Keratinocyte (primary cell): ENCODE results near the gene NRP1. TPM values are rescaled to one million over a fixed set of nuclear protein-coding genes. Genes with fewer than 3 reads are reported as not detected.

Experiments used
- DNase-seq: peaks from one replicate; pipeline ENCODE4 v3.0.0-alpha.2; 2011; ENCODE audit warnings: low read depth, missing footprints, low spot score
- FAIRE-seq: peaks from 2 replicates; lab custom pipeline; 2011; peaks lifted over from hg19 to GRCh38; lab: Jason Lieb, UNC
- H2AFZ ChIP-seq: 2 replicates; pipeline ENCODE4 v1.6.0; 2012; ENCODE audit warnings: low read length, control low read depth, inconsistent platforms; ENCODE audit not compliant: control insufficient read depth
- H3K27ac ChIP-seq: 2 replicates; pipeline ENCODE4 v1.5.1; 2011; ENCODE audit warnings: low read length; ENCODE audit not compliant: control insufficient read depth, insufficient read depth
- H3K27me3 ChIP-seq: 3 replicates; pipeline ENCODE4 v1.6.0; 2011; ENCODE audit warnings: low read length; ENCODE audit not compliant: control insufficient read depth, insufficient read depth; ENCODE audit errors: extremely low read depth
- H3K36me3 ChIP-seq, 2 experiments: 2 replicates in 1 of 2; 3 replicates in 1 of 2; pipeline ENCODE4 v1.5.1; 2011; ENCODE audit warnings: low read length in 2 of 2, mild to moderate bottlenecking in 1 of 2; ENCODE audit not compliant: control insufficient read depth in 2 of 2, insufficient read depth in 2 of 2; ENCODE audit errors: extremely low read depth in 1 of 2
- H3K4me1 ChIP-seq: 3 replicates; pipeline ENCODE4 v1.5.1; 2011; ENCODE audit warnings: low read length; ENCODE audit not compliant: control insufficient read depth, insufficient read depth; ENCODE audit errors: extremely low read depth
- H3K4me2 ChIP-seq: 3 replicates; pipeline ENCODE4 v1.6.0; 2011; ENCODE audit warnings: low read depth, low read length; ENCODE audit not compliant: control insufficient read depth, insufficient read depth; ENCODE audit errors: extremely low read depth
- H3K4me3 ChIP-seq, 3 experiments: fragments of 200-600 bp in 1 of 3; sonication (generic) in 1 of 3; 2 replicates in 2 of 3; 3 replicates in 1 of 3; pipeline ENCODE4 v1.5.1; 2011 to 2016; ENCODE audit warnings: low read length in 3 of 3, mild to moderate bottlenecking in 3 of 3, control low read depth in 2 of 3, inconsistent platforms in 1 of 3, low read depth in 1 of 3, mixed read lengths in 1 of 3, mixed run types in 1 of 3, moderate library complexity in 1 of 3; ENCODE audit not compliant: control insufficient read depth in 2 of 3, insufficient read depth in 2 of 3; ENCODE audit errors: extremely low read depth in 1 of 3
- H3K79me2 ChIP-seq: 2 replicates; pipeline ENCODE4 v1.6.0; 2012; ENCODE audit warnings: low read length; ENCODE audit not compliant: control insufficient read depth, insufficient read depth
- H3K9ac ChIP-seq: 3 replicates; pipeline ENCODE4 v1.6.0; 2011; ENCODE audit warnings: low read length; ENCODE audit not compliant: control insufficient read depth, insufficient read depth; ENCODE audit errors: extremely low read depth
- H3K9me1 ChIP-seq: 3 replicates; pipeline ENCODE4 v1.6.0; 2011; ENCODE audit warnings: low read length; ENCODE audit not compliant: control insufficient read depth, insufficient read depth; ENCODE audit errors: extremely low read depth
- H3K9me3 ChIP-seq: 2 replicates; pipeline ENCODE4 v1.5.1; 2012; ENCODE audit warnings: low read depth, low read length; ENCODE audit not compliant: control insufficient read depth
- H4K20me1 ChIP-seq: 3 replicates; pipeline ENCODE4 v1.6.0; 2011; ENCODE audit warnings: low read length; ENCODE audit not compliant: control insufficient read depth, insufficient read depth; ENCODE audit errors: extremely low read depth
- EZH2 ChIP-seq: IDR thresholded peaks from one replicate; pipeline ENCODE4 v1.6.1; 2012; ENCODE audit warnings: inconsistent platforms, mild to moderate bottlenecking, low read length, moderate library complexity
- dilution Hi-C: fragments of 300-500 bp; cut with MboI; formaldehyde crosslinking; loops from one replicate; pipeline ENCODE4 v1.7.0; 2020; ENCODE audit warnings: low sequenced_read_pairs; ENCODE audit not compliant: extremely low pct_ligation_motif_present
- polyA plus RNA-seq, 5 experiments: library from polyadenylated mRNA; depleted of rRNA in 3 of 5; stranded (reverse) in 3 of 5; stranded (forward) in 1 of 5; unstranded in 1 of 5; fragments of >200 nt; gene quantifications; 1 replicate in 1 of 5; 2 replicates in 3 of 5; 3 replicates in 1 of 5; pipeline versions ENCODE4 v1.2.1 to v1.2.3, GENCODE V29; 2011 to 2012; ENCODE audit warnings: missing spikeins in 2 of 5, low read depth in 1 of 5, low replicate concordance in 1 of 5
- TF ChIP-seq, protein P1 (sequence below), 3 experiments: IDR thresholded peaks in 1 of 3; conservative IDR thresholded peaks in 1 of 3; optimal IDR thresholded peaks in 1 of 3; 2 replicates in 2 of 3; 3 replicates in 1 of 3; pipeline versions ENCODE3 to v1.5.1; 2011; ENCODE audit warnings: low read length in 3 of 3, mild to moderate bottlenecking in 3 of 3, moderate library complexity in 2 of 3, control low read depth in 1 of 3, inconsistent platforms in 1 of 3; ENCODE audit not compliant: insufficient read depth in 2 of 3; ENCODE audit errors: extremely low read depth in 1 of 3

NRP1 gene
- polyA plus RNA-seq, 1 donor (not counting 4 experiments of a cell fraction or from before 2014, with no cell fraction given), result 36.2 TPM

DNA sequence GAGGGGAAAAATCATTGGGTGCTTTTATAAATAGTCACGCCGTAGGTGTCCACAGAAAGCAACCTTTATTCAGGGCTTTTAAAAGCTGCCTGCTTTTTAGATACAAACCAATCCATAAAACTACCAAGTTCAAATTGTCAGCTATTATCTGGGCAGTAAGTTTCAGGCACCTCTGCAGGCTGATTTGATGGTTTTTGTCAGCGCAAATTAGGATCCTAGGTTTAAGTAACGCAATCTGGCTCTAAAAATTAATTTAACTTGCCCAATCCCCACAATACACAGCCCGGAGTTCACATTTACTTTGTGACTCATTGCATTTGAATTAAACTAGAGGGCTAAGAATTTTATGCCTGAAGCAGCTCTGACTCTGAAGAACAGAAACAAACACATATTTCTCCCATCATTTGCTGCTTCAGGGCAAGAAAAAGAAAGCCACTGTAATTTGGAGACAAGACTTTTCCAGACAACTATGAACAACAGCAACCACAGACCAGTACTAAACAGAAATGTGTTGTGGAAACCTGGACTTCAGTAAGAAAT is 43.3 kb downstream of the NRP1 start:
- H3K9ac ChIP-seq, result peak overlapping the region; percentile 51
- no peak overlapping the region for H2AFZ ChIP-seq
- H4K20me1 ChIP-seq, result no peaks in the 10 kb centered on the region
- H3K4me3 ChIP-seq, result peak overlapping the region in 2 of 3 experiments; percentile 15 to 16
- dilution Hi-C loops, result no loop called here
- H3K79me2 ChIP-seq, result peaks cover 59% of the 10 kb centered on the region
- peak; percentile 26 for DNase-seq
- peak; percentile 74 for FAIRE-seq
- H3K4me1 ChIP-seq, result peaks cover 25% of the 10 kb centered on the region
- peak overlapping the region; percentile 87 for H3K27ac ChIP-seq
- H3K27me3 ChIP-seq, result no peaks in the 10 kb centered on the region
- no peaks in the 10 kb centered on the region for H3K9me3 ChIP-seq
- H3K36me3 ChIP-seq, result peaks cover 0 to 2% of the 10 kb centered on the region in 2 experiments
- H3K4me2 ChIP-seq, result peak overlapping the region; percentile 65
- H3K9me1 ChIP-seq, result no peaks in the 10 kb centered on the region
- TF ChIP-seq EZH2, result no peak
- TF ChIP-seq, protein P1, sequence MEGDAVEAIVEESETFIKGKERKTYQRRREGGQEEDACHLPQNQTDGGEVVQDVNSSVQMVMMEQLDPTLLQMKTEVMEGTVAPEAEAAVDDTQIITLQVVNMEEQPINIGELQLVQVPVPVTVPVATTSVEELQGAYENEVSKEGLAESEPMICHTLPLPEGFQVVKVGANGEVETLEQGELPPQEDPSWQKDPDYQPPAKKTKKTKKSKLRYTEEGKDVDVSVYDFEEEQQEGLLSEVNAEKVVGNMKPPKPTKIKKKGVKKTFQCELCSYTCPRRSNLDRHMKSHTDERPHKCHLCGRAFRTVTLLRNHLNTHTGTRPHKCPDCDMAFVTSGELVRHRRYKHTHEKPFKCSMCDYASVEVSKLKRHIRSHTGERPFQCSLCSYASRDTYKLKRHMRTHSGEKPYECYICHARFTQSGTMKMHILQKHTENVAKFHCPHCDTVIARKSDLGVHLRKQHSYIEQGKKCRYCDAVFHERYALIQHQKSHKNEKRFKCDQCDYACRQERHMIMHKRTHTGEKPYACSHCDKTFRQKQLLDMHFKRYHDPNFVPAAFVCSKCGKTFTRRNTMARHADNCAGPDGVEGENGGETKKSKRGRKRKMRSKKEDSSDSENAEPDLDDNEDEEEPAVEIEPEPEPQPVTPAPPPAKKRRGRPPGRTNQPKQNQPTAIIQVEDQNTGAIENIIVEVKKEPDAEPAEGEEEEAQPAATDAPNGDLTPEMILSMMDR (optimal IDR thresholded peaks at IDR 0.05 in 1 of 3, IDR thresholded peaks at IDR 0.05 in 1 of 3, conservative IDR thresholded peaks at IDR 0.05 in 1 of 3; ENCODE audit: extremely low read depth in 1 of 3, insufficient read depth in 2 of 3, low read length in 3 of 3), result no peak

DNA sequence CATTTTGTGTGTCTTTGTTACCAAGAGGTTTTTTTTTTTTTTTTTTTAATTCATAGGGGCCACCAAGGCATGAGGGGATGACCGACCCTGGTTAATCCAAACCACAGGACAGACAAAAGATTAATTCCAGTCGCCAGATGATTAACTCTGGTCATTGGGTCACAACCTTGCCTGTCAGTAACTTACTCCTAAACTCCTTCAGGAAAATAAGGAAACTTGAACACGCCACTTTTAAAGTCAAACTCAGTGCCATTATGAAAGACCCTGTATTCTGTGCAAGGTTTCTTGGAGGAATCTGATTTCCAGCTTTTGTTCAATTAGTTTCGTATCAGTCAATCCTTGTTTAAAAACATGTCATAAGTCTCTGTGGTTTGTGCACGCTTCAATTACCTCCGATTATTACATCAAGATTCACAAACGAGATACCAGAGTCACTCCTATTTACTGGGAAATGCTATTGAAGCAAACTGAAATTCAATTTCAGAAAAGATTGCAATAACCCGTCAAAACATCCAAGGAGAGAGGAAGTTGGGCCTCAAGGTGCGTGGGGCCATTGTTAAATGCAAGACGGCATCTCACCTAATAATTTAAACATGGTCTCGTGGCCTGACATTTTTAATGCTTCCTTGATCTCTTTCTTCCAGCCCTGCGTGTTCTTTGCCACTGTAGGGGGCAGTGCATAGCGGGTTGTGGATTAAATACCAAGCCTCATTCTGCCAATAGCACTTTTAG is 44.0 kb downstream of the NRP1 start:
- FAIRE-seq (peak; percentile 23), DNase-seq (no peak)
- Histone ChIP-seq H3K27ac (peak overlapping the region; percentile 87), H3K4me3 (no peak overlapping the region), H4K20me1 (no peaks in the 10 kb centered on the region), H2AFZ (no peak overlapping the region), H3K9ac (peak overlapping the region; percentile 5), H3K4me2 (peak overlapping the region; percentile 4), H3K27me3 (no peaks in the 10 kb centered on the region), H3K79me2 (peaks cover 62% of the 10 kb centered on the region), H3K36me3 (peaks cover 0 to 2% of the 10 kb centered on the region in 2 experiments), H3K4me1 (peaks cover 25% of the 10 kb centered on the region), H3K9me1 (no peaks in the 10 kb centered on the region), H3K9me3 (no peaks in the 10 kb centered on the region)
- TF ChIP-seq, protein P1 (optimal IDR thresholded peaks at IDR 0.05 in 1 of 3, IDR thresholded peaks at IDR 0.05 in 1 of 3, conservative IDR thresholded peaks at IDR 0.05 in 1 of 3; ENCODE audit: extremely low read depth in 1 of 3, insufficient read depth in 2 of 3, low read length in 3 of 3), result no peak
- TF ChIP-seq EZH2, result no peak
- dilution Hi-C loops, result no loop called here
